Stimulated activated CD4-positive, alpha-beta T cell treated with anti-CD3 and anti-CD28 coated beads, Interleukin-4, amount 100 ng/mL, for 48 hours (primary cell): ENCODE results near the gene SEC14L2.

Experiments used
- DNase-seq, 2 donors: peaks; one replicate each; pipeline ENCODE4 v3.0.0-alpha.2; 2020; ENCODE audit warnings: low read depth in 2 of 2

SEC14L2 gene

GRCh38 chr22:30404307-30404706, 7.5 kb downstream of the SEC14L2 start:
- no peak for DNase-seq

- DNase-seq = no peak
These were observed 8.9 kb downstream of the SEC14L2 start for GRCh38 chr22:30405731-30406130.

GRCh38 chr22:30406400-30406799, 9.6 kb downstream of the SEC14L2 start:
- DNase-seq = no peak

- DNase-seq = no peak
These were observed 11.7 kb downstream of the SEC14L2 start for GRCh38 chr22:30408388-30409102.

GRCh38 chr22:30411780-30412179, 15.0 kb downstream of the SEC14L2 start:
- DNase-seq = no peak

- DNase-seq = no peak
These were observed 16.2 kb downstream of the SEC14L2 start for GRCh38 chr22:30413001-30413400.

GRCh38 chr22:30413745-30414524, 17.1 kb downstream of the SEC14L2 start:
- DNase-seq = no peak

GRCh38 chr22:30414525-30415047, 17.8 kb downstream of the SEC14L2 start:
- DNase-seq = no peak

- DNase-seq = no peak
These were observed 19.6 kb downstream of the SEC14L2 start for GRCh38 chr22:30416403-30416802.

GRCh38 chr22:30416837-30417236, 20.0 kb downstream of the SEC14L2 start:
- DNase-seq = no peak

GRCh38 chr22:30420347-30421125, 23.7 kb downstream of the SEC14L2 start:
- DNase-seq = no peak

- no peak for DNase-seq
These were observed 25.1 kb downstream of the SEC14L2 start for GRCh38 chr22:30421695-30422480.

- DNase-seq = peak in 1 of 2 donors; percentile 47
These were observed 25.9 kb downstream of the SEC14L2 start for GRCh38 chr22:30422481-30423300.

GRCh38 chr22:30423301-30423958, 26.6 kb downstream of the SEC14L2 start:
- DNase-seq = peak; percentile 49 to 60

- DNase-seq = peak; percentile 94 to 98
These were observed 27.2 kb downstream of the SEC14L2 start for GRCh38 chr22:30423959-30424533.

- DNase-seq = no peak
These were observed 27.9 kb downstream of the SEC14L2 start for GRCh38 chr22:30424534-30425326.

- DNase-seq = no peak
These were observed 28.5 kb downstream of the SEC14L2 start for GRCh38 chr22:30425327-30425615.

GRCh38 chr22:30425616-30426387, 29.0 kb downstream of the SEC14L2 start, which contains the start of gene MTFP1:
TSS of gene MTFP1 (plus strand) at chr22:30425768. CDS start at chr22:30425880, 112 bp downstream.
- DNase-seq = peak; percentile 22 to 38
